GM12873 (cell line): ENCODE data around the gene PRR3.

Experiments
- TF ChIP-seq, protein P1 (sequence below): IDR thresholded peaks from 2 replicates; pipeline ENCODE4 v1.5.1; 2012; ENCODE audit warnings: low read depth, mild to moderate bottlenecking, moderate library complexity, low read length, control low read depth; ENCODE audit not compliant: insufficient read depth; ENCODE audit errors: missing control alignments

Gene PRR3

GRCh38 chr6:30562470-30563425 is 5.7 kb downstream of the PRR3 start:
- TF ChIP-seq, protein P1, sequence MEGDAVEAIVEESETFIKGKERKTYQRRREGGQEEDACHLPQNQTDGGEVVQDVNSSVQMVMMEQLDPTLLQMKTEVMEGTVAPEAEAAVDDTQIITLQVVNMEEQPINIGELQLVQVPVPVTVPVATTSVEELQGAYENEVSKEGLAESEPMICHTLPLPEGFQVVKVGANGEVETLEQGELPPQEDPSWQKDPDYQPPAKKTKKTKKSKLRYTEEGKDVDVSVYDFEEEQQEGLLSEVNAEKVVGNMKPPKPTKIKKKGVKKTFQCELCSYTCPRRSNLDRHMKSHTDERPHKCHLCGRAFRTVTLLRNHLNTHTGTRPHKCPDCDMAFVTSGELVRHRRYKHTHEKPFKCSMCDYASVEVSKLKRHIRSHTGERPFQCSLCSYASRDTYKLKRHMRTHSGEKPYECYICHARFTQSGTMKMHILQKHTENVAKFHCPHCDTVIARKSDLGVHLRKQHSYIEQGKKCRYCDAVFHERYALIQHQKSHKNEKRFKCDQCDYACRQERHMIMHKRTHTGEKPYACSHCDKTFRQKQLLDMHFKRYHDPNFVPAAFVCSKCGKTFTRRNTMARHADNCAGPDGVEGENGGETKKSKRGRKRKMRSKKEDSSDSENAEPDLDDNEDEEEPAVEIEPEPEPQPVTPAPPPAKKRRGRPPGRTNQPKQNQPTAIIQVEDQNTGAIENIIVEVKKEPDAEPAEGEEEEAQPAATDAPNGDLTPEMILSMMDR, result no peak

- TF ChIP-seq, protein P1, result no peak
These were observed 7.0 kb downstream of the PRR3 start for GRCh38 chr6:30564114-30564513.

DNA sequence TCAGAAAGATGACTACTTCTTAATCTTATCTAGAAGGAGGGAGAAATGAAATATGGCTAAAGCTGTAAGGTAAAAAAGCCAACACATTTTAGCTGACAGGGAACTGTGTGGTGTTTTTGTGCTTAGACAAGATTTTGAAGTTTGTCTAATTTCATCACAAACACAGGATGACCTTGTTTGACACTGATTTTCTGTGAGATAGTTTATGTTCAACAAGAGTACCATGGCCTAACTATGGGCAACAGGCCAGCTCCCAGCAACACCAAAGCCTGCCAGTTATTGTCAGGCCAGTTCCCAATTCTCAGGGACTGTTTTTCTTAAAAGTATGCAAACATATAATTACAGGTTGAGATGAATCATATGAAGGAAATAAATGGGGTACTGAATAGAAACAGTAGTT is 8.7 kb downstream of the PRR3 start:
- TF ChIP-seq, protein P1, result no peak

- TF ChIP-seq, protein P1, result no peak
These were observed 11.2 kb downstream of the PRR3 start for GRCh38 chr6:30568245-30568644.

DNA sequence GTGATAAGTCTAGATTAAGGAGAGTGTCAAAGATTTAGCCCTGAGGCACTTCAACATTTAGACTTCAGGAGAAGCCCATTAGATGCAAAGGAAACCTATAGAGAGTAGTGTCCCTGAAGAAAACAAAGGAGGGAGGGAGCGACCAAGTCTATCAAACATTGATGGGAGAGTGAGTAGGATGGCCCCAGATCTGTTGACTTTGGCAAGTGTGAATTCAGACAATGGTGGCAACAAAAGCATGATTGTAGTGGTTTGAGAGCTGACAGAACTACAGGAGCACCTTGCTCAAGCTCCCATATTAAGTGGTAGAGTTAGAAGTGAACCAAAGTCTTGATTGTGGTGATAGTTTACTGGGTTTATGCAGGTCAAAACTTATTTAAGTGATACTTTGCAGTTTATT is 13.2 kb downstream of the PRR3 start:
- TF ChIP-seq, protein P1, result no peak

DNA sequence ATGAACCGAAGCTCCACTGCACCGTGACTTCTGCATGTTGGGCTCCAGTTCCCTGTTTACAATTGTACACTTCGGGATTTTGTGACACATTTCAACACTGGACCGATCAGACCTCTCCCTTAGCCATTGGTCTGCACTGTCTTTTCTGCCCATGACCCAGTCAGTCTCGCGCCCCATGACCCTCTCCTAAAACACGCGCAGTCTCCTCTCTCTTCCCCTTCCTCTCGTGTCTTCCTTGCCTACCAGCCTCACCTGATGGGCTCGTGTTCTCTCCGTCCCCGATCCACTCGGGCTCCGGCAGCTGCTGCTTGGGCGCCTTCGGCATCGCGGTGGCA is 13.6 kb downstream of the PRR3 start:
- TF ChIP-seq, protein P1, result no peak

DNA sequence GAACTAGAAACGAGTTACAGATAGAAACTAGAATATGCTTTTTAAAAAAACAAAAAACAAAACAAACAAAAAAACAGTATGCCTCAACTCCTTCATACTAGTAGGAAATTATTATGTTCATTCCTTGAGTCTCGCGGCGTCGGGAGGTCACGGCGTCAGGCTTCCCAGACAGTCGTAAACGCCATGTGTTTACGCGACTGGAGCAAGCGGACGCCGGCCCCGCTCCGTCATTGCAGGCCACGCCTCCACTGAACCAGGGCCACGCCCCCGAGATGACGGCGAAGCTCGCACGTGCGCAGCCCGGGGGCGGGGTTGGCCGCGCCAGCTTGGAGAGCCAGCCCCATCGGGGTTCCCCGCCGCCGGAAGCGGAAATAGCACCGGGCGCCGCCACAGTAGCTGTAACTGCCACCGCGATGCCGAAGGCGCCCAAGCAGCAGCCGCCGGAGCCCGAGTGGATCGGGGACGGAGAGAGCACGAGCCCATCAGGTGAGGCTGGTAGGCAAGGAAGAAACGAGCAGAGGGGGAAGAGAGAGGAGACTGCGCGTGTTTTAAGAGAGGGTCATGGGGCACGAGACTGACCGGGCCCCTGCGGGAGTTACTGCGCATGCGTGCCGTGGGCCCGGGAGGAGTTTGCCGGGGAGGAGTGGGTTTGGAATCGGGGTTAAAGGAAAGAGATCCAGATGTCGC is 14.1 kb downstream of the PRR3 start, which contains the start of gene ABCF1:
Gene ABCF1, plus strand, starts transcription at position 368 of the 687 bp plus-strand sequence. Its CDS starts 46 bp downstream, at position 414.
- TF ChIP-seq, protein P1, result no peak
